ENCODE measurements around the gene C16orf92.
"Not testable (repeated sequence)": the region's sequence is repeated elsewhere in the genome, so short reads cannot be mapped to it uniquely, and the experiment has no call there.

Gene C16orf92

DNA sequence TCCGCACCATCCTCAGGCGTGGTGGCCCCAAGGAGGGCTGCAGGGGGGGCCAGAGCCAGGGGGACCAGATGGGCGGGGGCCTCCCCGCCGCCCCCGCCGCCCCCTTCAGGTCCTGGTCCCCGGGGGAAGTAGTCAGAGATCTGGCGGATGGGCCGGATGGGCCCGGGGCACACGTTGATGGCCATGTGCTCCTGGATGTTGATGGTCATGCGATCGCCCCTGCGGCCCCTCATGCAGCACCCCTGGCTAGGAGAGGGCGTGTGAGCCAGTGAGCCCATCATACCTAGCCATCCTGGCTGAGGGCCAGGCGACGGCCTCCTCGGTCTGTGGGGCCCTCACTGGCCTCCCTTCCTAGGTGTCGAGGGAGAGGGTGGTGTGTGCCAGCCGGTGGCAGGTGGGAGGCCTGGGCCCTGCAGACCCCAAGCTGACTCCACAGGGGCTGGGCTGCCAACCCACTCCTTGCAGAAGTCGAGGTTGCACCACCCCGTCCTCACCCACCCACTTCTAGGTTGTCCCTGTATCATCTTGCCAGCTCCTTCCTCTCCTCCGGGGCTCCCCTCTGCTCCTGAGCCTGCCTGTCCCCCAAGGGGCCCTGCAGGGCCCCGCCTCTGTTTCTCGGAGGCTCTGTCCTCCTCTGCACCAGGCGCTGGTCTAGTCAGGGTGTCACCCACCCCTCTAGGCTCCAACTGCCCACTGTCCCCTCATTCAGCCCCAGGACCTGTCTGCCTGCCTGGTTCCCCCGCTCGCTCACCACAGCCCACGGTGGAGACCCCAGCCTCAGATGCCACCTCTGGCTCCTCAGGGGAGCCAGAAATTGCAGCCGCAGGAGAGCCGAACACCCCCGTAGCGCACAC lies 12.8 kb upstream of the C16orf92 start:
- Histone ChIP-seq H3K27me3 (ENCODE audit: control insufficient read depth in 1 of 2, insufficient read depth in 2 of 2, low read length in 2 of 2) (peaks cover 18 to 38% of the 10 kb centered on the region in 2 donors), H3K4me1 (ENCODE audit: insufficient read depth, low read length) (peaks cover 5% of the 10 kb centered on the region), H3K4me3 (ENCODE audit: low read depth in 1 of 2, low read length in 2 of 2) (peak overlapping the region in 1 of 2 donors; percentile 20), H3K36me3 (ENCODE audit: insufficient read depth, low read length) (no peaks in the 10 kb centered on the region), H3K9ac (ENCODE audit: low read length) (no peak overlapping the region), H3K9me3 (ENCODE audit: low read length) (no peaks in the 10 kb centered on the region), H3K27ac (ENCODE audit: low read depth, low read length) (no peak overlapping the region)

DNA sequence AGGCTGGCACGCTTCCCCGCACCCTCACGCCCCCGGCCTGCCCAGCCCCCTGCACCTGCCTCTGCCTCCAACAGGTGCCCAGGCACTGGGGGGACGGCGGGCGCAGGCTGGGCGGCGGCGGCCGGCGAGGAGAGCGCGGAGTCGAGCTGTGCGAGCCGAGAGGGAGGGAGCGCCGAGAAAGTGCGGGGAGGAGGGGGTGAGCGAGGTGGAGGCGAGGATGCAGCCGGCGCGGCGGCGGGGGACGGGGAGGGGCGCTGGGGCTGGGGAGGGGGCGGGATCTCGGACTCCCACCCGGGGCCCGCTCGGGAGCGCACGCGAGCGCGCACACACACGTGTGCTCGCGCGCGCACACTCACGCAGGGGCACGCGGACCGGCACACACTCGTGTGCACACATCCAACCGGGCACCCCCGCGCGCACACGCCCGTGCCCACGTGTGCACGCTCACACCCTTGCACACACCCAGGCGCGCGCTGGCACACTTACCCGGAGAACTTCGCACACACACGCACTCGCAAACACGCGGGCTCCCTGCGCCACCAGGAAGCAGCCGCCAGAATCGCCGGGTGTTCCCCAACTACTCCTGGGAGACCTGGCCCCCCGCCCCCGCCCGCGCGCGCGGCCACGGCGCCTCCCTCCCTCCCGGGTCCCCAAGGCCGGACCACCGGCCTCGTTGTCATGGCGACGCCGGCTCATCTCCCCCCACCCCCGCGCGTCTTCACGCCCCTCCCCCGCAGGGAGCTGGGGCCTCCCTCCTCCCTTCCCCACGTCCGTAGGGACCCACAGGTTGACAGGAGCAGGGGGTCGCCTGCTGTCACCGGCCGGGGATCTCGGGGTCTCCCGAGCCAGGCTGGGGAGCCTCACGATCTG lies 11.9 kb upstream of the C16orf92 start, which contains the start of gene DOC2A:
Gene DOC2A, minus strand, starts transcription at position 184 of the 870 bp plus-strand sequence. CDS start 805 bp downstream, outside the sequence.
- no peak within 1 kb of the TSS for H3K9ac ChIP-seq (ENCODE audit: low read length)
- peaks cover 5% of the 10 kb centered on the region for H3K4me1 ChIP-seq (ENCODE audit: insufficient read depth, low read length)
- no peaks in the 10 kb centered on the region for H3K36me3 ChIP-seq (ENCODE audit: insufficient read depth, low read length)
- no peaks in the 10 kb centered on the region for H3K9me3 ChIP-seq (ENCODE audit: low read length)
- H3K27me3 ChIP-seq (ENCODE audit: control insufficient read depth in 1 of 2, insufficient read depth in 2 of 2, low read length in 2 of 2), result peaks cover 18 to 38% of the 10 kb centered on the region in 2 donors
- peak within 1 kb of the TSS in 1 of 2 donors; percentile 20 for H3K4me3 ChIP-seq (ENCODE audit: low read depth in 1 of 2, low read length in 2 of 2)
- no peak within 1 kb of the TSS for H3K27ac ChIP-seq (ENCODE audit: low read depth, low read length)

DNA sequence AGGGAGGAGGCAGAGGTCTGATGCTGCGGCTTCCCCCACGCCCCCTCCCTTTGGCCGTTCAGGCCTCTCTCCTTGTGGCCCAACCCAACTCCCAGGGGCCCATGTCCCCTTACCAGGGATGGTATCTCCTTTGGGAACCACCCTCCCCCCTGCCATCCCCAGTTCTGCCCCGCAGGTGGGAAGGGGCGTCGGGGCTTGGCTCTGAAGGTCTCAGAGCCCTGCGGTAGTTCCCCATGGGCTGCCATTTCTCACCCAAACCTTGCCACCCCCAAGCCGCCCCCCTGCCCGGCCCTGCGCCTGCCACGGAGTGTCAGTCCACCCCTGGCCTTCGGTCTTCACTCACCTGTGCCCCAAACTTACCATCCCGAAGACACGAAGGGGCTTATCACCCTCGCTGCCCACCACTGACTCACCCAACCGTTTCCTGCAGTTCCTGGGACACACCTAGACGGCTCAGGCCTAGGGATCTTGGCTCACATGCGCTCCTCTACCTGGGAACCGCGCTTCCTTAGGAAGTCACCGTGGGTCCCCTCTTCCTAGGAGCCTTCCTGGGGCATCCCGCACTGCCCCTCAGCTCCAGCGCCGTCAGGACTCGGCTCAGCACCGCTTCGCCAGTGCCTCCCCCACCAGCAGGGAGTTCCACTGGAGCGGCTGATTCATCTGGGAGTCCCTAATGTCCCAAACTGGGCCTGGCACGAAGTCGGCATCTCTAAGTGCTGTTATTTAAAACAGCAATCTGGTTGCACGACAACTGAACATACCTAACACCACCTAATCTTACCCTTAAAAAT lies 11.1 kb upstream of the C16orf92 start:
- peaks cover 18 to 38% of the 10 kb centered on the region in 2 donors for H3K27me3 ChIP-seq (ENCODE audit: control insufficient read depth in 1 of 2, insufficient read depth in 2 of 2, low read length in 2 of 2)
- H3K27ac ChIP-seq (ENCODE audit: low read depth, low read length), result no peak overlapping the region

DNA sequence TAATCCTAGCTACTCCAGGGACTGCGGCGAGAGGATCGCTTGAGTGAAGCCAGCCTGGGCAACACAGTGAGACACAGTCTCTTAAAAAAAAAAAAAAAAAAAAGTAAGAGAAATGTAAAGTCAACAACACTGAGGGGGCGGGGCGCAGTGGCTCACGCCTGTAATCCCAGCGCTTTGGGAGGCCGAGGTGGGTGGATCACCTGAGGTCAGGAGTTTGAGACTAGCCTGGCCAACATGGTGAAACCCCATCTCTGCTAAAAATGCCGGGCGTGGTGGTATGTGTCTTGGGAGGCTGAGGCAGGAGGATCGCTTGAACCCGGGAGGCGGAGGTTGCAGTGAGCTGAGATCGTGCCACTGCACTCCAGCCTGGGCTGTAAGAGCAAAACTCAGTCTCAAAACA lies 10.4 kb upstream of the C16orf92 start:
- not testable (repeated sequence) for H3K9me3 ChIP-seq (ENCODE audit: low read length); H3K4me1 ChIP-seq (ENCODE audit: insufficient read depth, low read length); H3K36me3 ChIP-seq (ENCODE audit: insufficient read depth, low read length); H3K9ac ChIP-seq (ENCODE audit: low read length); H3K27ac ChIP-seq (ENCODE audit: low read depth, low read length); H3K4me3 ChIP-seq (ENCODE audit: low read depth in 1 of 2, low read length in 2 of 2)
- peaks cover 18 to 38% of the 10 kb centered on the region in 2 donors for H3K27me3 ChIP-seq (ENCODE audit: control insufficient read depth in 1 of 2, insufficient read depth in 2 of 2, low read length in 2 of 2)

More for the DNA sequence above, 11.1 kb upstream of the C16orf92 start:
- Histone ChIP-seq H3K4me1 (ENCODE audit: insufficient read depth, low read length) (peaks cover 5% of the 10 kb centered on the region), H3K36me3 (ENCODE audit: insufficient read depth, low read length) (no peaks in the 10 kb centered on the region), H3K4me3 (ENCODE audit: low read depth in 1 of 2, low read length in 2 of 2) (no peak overlapping the region), H3K9me3 (ENCODE audit: low read length) (no peaks in the 10 kb centered on the region), H3K9ac (ENCODE audit: low read length) (no peak overlapping the region)

DNA sequence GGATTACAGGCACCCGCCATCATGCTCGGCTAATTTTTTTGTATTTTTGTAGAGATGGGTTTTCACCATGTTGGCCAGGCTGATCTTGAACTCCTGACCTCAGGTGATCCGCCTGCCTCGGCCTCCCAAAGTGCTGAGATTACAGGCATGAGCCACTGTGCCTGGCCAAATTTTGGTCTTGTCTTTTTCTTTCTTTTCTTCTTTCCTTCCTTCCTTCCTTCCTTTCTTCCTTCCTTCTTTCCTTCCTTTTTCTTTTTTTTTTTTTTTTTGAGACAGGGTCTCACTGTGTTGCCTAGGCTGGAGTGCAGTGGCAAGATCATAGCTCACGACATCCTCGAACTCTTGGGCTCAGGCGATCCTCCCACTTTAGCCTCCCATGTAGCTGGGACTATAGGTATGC lies 7.5 kb upstream of the C16orf92 start:
- not testable (repeated sequence) for H3K4me3 ChIP-seq (ENCODE audit: low read depth in 1 of 2, low read length in 2 of 2); H3K27ac ChIP-seq (ENCODE audit: low read depth, low read length); H3K4me1 ChIP-seq (ENCODE audit: insufficient read depth, low read length); H3K9ac ChIP-seq (ENCODE audit: low read length); H3K9me3 ChIP-seq (ENCODE audit: low read length); H3K36me3 ChIP-seq (ENCODE audit: insufficient read depth, low read length)
- H3K27me3 ChIP-seq (ENCODE audit: control insufficient read depth in 1 of 2, insufficient read depth in 2 of 2, low read length in 2 of 2), result peaks cover 11 to 20% of the 10 kb centered on the region in 2 donors

DNA sequence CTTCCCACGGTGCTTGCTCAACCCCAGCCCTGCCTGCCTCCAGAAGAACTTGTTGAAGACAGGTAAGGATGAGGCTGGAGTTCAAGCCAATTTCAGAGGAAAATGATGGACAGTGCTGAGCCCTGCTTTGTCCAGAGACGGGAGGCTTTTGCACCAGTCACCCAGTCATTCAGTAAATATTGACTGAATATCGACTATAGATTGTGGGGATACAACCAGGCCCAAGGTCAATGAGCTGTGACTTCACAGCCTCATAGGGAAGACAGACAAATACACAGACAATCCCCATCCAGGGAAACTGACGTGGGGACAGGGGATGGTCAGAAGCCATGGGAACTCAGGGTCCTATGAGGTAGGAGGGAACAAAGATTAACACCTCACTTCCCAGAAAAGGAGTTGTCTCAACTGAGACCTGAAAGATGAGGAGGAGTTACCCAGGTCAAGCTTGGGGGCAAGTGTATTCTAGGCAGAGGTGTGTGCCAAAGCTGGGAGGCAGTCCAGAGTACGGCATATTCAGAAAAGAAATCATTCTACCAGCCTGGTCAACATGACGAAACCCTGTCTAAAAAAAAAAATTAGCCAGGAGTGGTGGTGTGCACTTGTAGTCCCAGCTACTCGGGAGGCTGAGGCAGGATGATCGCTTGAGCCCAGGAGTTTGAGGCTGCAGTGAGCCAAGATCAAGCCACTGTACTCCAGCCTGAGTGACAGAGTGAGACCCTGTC lies 6.3 kb upstream of the C16orf92 start:
- no peak overlapping the region for H3K9ac ChIP-seq (ENCODE audit: low read length)
- H3K9me3 ChIP-seq (ENCODE audit: low read length), result no peaks in the 10 kb centered on the region
- no peak overlapping the region for H3K27ac ChIP-seq (ENCODE audit: low read depth, low read length)
- H3K4me1 ChIP-seq (ENCODE audit: insufficient read depth, low read length), result peaks cover 6% of the 10 kb centered on the region
- H3K36me3 ChIP-seq (ENCODE audit: insufficient read depth, low read length), result no peaks in the 10 kb centered on the region
- no peak overlapping the region for H3K4me3 ChIP-seq (ENCODE audit: low read depth in 1 of 2, low read length in 2 of 2)
- peaks cover 7 to 8% of the 10 kb centered on the region in 2 donors for H3K27me3 ChIP-seq (ENCODE audit: control insufficient read depth in 1 of 2, insufficient read depth in 2 of 2, low read length in 2 of 2)

DNA sequence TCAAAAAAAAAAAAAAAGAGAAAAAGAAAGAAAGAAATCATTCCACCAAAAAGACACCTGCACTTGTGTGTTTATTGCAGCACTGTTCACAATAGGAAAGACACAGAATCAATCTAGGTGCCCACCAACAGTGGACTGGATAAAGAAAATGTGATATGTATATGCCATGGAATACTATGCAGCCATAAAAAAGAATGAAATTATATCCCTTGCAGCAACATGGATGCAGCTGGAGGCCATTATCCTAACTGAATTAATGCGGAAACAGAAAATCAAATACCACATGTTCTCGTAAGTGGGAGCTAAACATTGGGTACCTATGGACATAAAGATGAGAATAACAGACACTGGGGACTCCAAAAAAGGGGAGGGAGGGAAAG lies 5.7 kb upstream of the C16orf92 start:
- Histone ChIP-seq H3K4me1 (ENCODE audit: insufficient read depth, low read length) (peaks cover 8% of the 10 kb centered on the region), H3K27me3 (ENCODE audit: control insufficient read depth in 1 of 2, insufficient read depth in 2 of 2, low read length in 2 of 2) (peaks cover 1 to 2% of the 10 kb centered on the region in 2 donors), H3K4me3 (ENCODE audit: low read depth in 1 of 2, low read length in 2 of 2) (no peak overlapping the region), H3K36me3 (ENCODE audit: insufficient read depth, low read length) (no peaks in the 10 kb centered on the region), H3K9me3 (ENCODE audit: low read length) (no peaks in the 10 kb centered on the region), H3K9ac (ENCODE audit: low read length) (no peak overlapping the region), H3K27ac (ENCODE audit: low read depth, low read length) (no peak overlapping the region)

DNA sequence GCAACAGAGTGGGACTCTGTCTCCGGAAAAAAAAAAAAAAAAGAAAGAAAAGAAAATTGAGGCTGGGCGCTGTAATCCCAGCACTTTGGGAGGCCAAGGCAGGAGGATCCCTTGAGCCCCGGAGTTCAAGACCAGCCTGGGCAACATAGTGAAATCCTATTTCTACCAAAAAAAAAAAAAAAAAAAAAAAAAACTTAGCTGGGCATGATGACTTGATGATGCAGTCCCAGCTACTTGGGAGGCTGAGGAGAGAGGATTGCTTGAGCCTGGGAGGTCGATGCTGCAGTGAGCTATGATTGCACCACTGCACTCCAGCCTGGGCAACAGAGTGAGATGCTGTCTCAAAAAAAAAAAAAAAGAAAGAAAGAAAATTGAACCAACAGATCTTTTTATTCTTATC lies 5.1 kb upstream of the C16orf92 start:
- not testable (repeated sequence) for H3K4me1 ChIP-seq (ENCODE audit: insufficient read depth, low read length); H3K27ac ChIP-seq (ENCODE audit: low read depth, low read length); H3K36me3 ChIP-seq (ENCODE audit: insufficient read depth, low read length); H3K9me3 ChIP-seq (ENCODE audit: low read length); H3K9ac ChIP-seq (ENCODE audit: low read length); H3K27me3 ChIP-seq (ENCODE audit: control insufficient read depth in 1 of 2, insufficient read depth in 2 of 2, low read length in 2 of 2); H3K4me3 ChIP-seq (ENCODE audit: low read depth in 1 of 2, low read length in 2 of 2)

DNA sequence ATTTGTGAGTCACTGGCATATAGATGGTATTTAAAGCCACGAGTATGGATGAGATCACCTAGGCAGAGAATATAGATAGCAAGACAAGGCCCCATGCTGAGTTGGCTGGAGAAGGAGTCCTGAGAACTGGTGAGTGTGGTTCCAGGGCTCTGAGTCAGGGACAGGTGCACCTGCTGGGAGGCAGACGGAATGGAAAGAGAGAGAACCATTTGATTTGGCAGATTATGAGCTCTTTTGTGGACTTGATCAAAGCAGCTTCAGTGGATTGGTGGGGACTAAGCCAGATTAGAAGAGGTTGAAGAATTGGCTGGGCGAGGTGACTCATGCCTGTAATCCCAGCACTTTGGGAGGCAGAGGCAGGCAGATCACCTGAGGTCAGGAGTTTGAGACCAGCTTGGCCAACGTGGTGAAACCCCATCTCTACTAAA lies 4.3 kb upstream of the C16orf92 start:
- no peak overlapping the region for H3K4me3 ChIP-seq (ENCODE audit: low read depth in 1 of 2, low read length in 2 of 2)
- H3K9ac ChIP-seq (ENCODE audit: low read length), result no peak overlapping the region
- H3K4me1 ChIP-seq (ENCODE audit: insufficient read depth, low read length), result peaks cover 8% of the 10 kb centered on the region
- no peaks in the 10 kb centered on the region for H3K27me3 ChIP-seq (ENCODE audit: control insufficient read depth in 1 of 2, insufficient read depth in 2 of 2, low read length in 2 of 2)
- no peaks in the 10 kb centered on the region for H3K36me3 ChIP-seq (ENCODE audit: insufficient read depth, low read length)
- H3K27ac ChIP-seq (ENCODE audit: low read depth, low read length), result no peak overlapping the region
- H3K9me3 ChIP-seq (ENCODE audit: low read length), result no peaks in the 10 kb centered on the region

DNA sequence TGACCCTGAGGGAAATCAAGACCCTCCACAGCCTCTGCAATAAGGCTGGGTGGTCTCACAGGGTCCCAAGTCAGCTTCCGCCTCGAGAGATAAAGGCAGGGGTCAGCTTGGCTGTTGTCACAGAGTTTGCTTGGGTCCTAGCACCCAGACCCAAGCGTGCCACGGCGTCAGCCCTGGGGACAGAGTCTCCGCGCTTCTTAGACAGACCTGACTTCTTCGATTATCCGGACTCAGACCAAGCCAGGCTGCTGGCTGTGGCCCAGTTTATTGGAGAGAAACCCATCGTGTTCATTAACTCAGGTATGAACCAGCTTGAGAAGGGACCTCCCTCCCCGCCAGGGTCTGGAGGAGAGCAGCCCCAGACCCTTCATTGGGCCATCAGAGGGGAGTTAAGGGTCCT lies 588 bp downstream of the C16orf92 start:
- H3K36me3 ChIP-seq (ENCODE audit: insufficient read depth, low read length), result no peaks in the 10 kb centered on the region
- H3K27me3 ChIP-seq (ENCODE audit: control insufficient read depth in 1 of 2, insufficient read depth in 2 of 2, low read length in 2 of 2), result peaks cover 0 to 23% of the 10 kb centered on the region in 2 donors
- H3K9me3 ChIP-seq (ENCODE audit: low read length), result no peaks in the 10 kb centered on the region
- no peak overlapping the region for H3K4me3 ChIP-seq (ENCODE audit: low read depth in 1 of 2, low read length in 2 of 2)
- peaks cover 8% of the 10 kb centered on the region for H3K4me1 ChIP-seq (ENCODE audit: insufficient read depth, low read length)
- H3K27ac ChIP-seq (ENCODE audit: low read depth, low read length), result no peak overlapping the region
- H3K9ac ChIP-seq (ENCODE audit: low read length), result no peak overlapping the region

Data from muscle layer of colon (tissue), 2 donors.